Fibroblast of villous mesenchyme (primary cell): Measurements from ENCODE around the gene GPBP1L1. TPM values are rescaled to one million over a fixed set of nuclear protein-coding genes. Genes with fewer than 3 reads are reported as not detected.
"Not testable (repeated sequence)": the region's sequence is repeated elsewhere in the genome, so short reads cannot be mapped to it uniquely, and the experiment has no call there.

Source experiments
- DNase-seq: peaks from one replicate; pipeline ENCODE4 v3.0.0-alpha.2; 2010; ENCODE audit warnings: low read depth
- H3K4me3 ChIP-seq: 2 replicates; pipeline ENCODE4 v1.5.1; 2011; ENCODE audit warnings: low read depth, mild to moderate bottlenecking, low read length
- CTCF ChIP-seq: IDR thresholded peaks from 2 replicates; pipeline ENCODE4 v1.5.1; 2012; ENCODE audit warnings: low read depth, mild to moderate bottlenecking, low read length; ENCODE audit not compliant: insufficient read depth
- total RNA-seq: library from RNA; depleted of rRNA; stranded (reverse); fragments of >200 nt; gene quantifications from 2 replicates; pipeline ENCODE4 v1.2.3, GENCODE V29; 2012

Gene GPBP1L1
- total RNA-seq, 1 donor, result 122 TPM

GRCh38 chr1:45679123-45679522 lies 7.2 kb downstream of the GPBP1L1 start:
- TF ChIP-seq CTCF, result no peak
- DNase-seq, result no peak
- no peak overlapping the region for H3K4me3 ChIP-seq

- H3K4me3 ChIP-seq, result no peak overlapping the region
- no peak for TF ChIP-seq CTCF
- no peak for DNase-seq
These were observed 7.8 kb downstream of the GPBP1L1 start for GRCh38 chr1:45678489-45678888.

GRCh38 chr1:45677751-45678245 lies 8.5 kb downstream of the GPBP1L1 start:
- no peak overlapping the region for H3K4me3 ChIP-seq
- TF ChIP-seq CTCF, result no peak
- DNase-seq, result peak; percentile 25

GRCh38 chr1:45676553-45676952 lies 9.8 kb downstream of the GPBP1L1 start:
- H3K4me3 ChIP-seq, DNase-seq: not testable (repeated sequence)

- DNase-seq, result no peak
- TF ChIP-seq CTCF, result no peak
These were observed 11.9 kb downstream of the GPBP1L1 start for GRCh38 chr1:45674478-45674877.

GRCh38 chr1:45673956-45674355 lies 12.4 kb downstream of the GPBP1L1 start:
- DNase-seq, result peak; percentile 29
- H3K4me3 ChIP-seq, result no peak overlapping the region
- no peak for TF ChIP-seq CTCF

More at GRCh38 chr1:45674478-45674877, 11.9 kb downstream of the GPBP1L1 start:
- H3K4me3 ChIP-seq, result no peak overlapping the region

GRCh38 chr1:45669859-45670655 lies 16.3 kb downstream of the GPBP1L1 start:
- DNase-seq, result peak; percentile 40
- no peak for TF ChIP-seq CTCF
- H3K4me3 ChIP-seq, result no peak overlapping the region
